Measurements from ENCODE around the gene GNB1. TPM values are rescaled to one million over a fixed set of nuclear protein-coding genes. Genes with fewer than 3 reads are reported as not detected.

The GNB1 gene
- total and polyA plus RNA-seq, 2 of the 4 experiments (the other 2 are of a cell fraction), result 73.5 to 371 TPM

GRCh38 chr1:1893291-1893985 is 2.6 kb upstream of the GNB1 start:
- H3K14ac ChIP-seq (replicated peaks; ENCODE audit: low read depth, low read length), result no peak overlapping the region
- no peak overlapping the region for H3K9ac ChIP-seq (ENCODE audit: low read depth, low read length)
- H3K36me3 ChIP-seq (ENCODE audit: control insufficient read depth, insufficient read depth, low read length), result no peaks in the 10 kb centered on the region
- no peak overlapping the region for H3K4me3 ChIP-seq (ENCODE audit: insufficient read depth, low read depth, low read length)
- no peak overlapping the region for H4K5ac ChIP-seq (ENCODE audit: low read depth, low read length)
- peak overlapping the region; percentile 47 for H2AK9ac ChIP-seq (replicated peaks; ENCODE audit: low read depth, low read length, poor library complexity)
- no peaks in the 10 kb centered on the region for H3K9me3 ChIP-seq (ENCODE audit: control insufficient read depth, insufficient read depth, low read length)
- no peak overlapping the region for H3K27ac ChIP-seq (ENCODE audit: insufficient read depth, low read length)
- TF ChIP-seq MXI1 (IDR thresholded peaks at IDR 0.05; ENCODE audit: borderline replicate concordance, low read depth, low read length), result no peak
- TF ChIP-seq, protein P1, sequence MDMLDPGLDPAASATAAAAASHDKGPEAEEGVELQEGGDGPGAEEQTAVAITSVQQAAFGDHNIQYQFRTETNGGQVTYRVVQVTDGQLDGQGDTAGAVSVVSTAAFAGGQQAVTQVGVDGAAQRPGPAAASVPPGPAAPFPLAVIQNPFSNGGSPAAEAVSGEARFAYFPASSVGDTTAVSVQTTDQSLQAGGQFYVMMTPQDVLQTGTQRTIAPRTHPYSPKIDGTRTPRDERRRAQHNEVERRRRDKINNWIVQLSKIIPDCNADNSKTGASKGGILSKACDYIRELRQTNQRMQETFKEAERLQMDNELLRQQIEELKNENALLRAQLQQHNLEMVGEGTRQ (IDR thresholded peaks at IDR 0.05; ENCODE audit: low read depth, low read length), result no peak
- TF ChIP-seq NFE2L2 (IDR thresholded peaks at IDR 0.05; ENCODE audit: low read depth, low read length), result no peak
- TF ChIP-seq CTCF (conservative IDR thresholded peaks at IDR 0.05; ENCODE audit: low read depth, low read length), result no peak
- no peak for TF ChIP-seq POLR2A (IDR thresholded peaks at IDR 0.05; ENCODE audit: low read depth, low read length)
- no peak for TF ChIP-seq CHD1 (IDR thresholded peaks at IDR 0.05; ENCODE audit: low read depth, low read length)
- TF ChIP-seq RFX5 (IDR thresholded peaks at IDR 0.05; ENCODE audit: low read depth, low read length), result no peak
- no peak for TF ChIP-seq SMC3 (IDR thresholded peaks at IDR 0.05; ENCODE audit: low read depth, low read length)
- TF ChIP-seq RAD21 (IDR thresholded peaks at IDR 0.05; ENCODE audit: low read length), result no peak
- no peak for TF ChIP-seq MAZ (IDR thresholded peaks at IDR 0.05; ENCODE audit: borderline replicate concordance, low read depth, low read length)
- TF ChIP-seq, protein P2, sequence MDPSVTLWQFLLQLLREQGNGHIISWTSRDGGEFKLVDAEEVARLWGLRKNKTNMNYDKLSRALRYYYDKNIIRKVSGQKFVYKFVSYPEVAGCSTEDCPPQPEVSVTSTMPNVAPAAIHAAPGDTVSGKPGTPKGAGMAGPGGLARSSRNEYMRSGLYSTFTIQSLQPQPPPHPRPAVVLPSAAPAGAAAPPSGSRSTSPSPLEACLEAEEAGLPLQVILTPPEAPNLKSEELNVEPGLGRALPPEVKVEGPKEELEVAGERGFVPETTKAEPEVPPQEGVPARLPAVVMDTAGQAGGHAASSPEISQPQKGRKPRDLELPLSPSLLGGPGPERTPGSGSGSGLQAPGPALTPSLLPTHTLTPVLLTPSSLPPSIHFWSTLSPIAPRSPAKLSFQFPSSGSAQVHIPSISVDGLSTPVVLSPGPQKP (IDR thresholded peaks at IDR 0.05; ENCODE audit: borderline replicate concordance, low read depth, low read length), result no peak
- no peak for TF ChIP-seq MAFK (IDR thresholded peaks at IDR 0.05; ENCODE audit: low read depth, low read length)
- TF ChIP-seq CEBPB (IDR thresholded peaks at IDR 0.05; ENCODE audit: low read depth, low read length), result no peak
- no peak for TF ChIP-seq FOS (IDR thresholded peaks at IDR 0.05; ENCODE audit: low read depth, low read length)
- no peak for TF ChIP-seq BHLHE40 (IDR thresholded peaks at IDR 0.05; ENCODE audit: low read depth, low read length)
- intact Hi-C loops (cut with micrococcal nuclease) (no loop called here), in situ Hi-C loops (cut with MboI; ENCODE audit: low sequenced_read_pairs) (no loop called here), dilution Hi-C loops (cut with HindIII; ENCODE audit: low sequenced_read_pairs, unreplicated experiment) (no loop called here)
- peak overlapping the region; percentile 35; the same call in 1 of the 2 replicates for H2AK5ac ChIP-seq (ENCODE audit: low read depth, low read length)
- peaks cover 13 to 18% of the 10 kb centered on the region in 2 experiments for H3K79me1 ChIP-seq (ENCODE audit: low read depth in 1 of 2, low read length in 2 of 2)
- H3K9me1 ChIP-seq (ENCODE audit: insufficient read depth, low read length), result peaks cover 2% of the 10 kb centered on the region
- H3K4me1 ChIP-seq (ENCODE audit: control insufficient read depth, insufficient read depth, low read length), result peaks cover 10% of the 10 kb centered on the region
- H2AFZ ChIP-seq (replicated peaks; ENCODE audit: low read length, poor library complexity), result no peak overlapping the region
- DNase-seq (no peak), ATAC-seq (ENCODE audit: low read depth) (no peak)
- no peak overlapping the region for H3K18ac ChIP-seq (ENCODE audit: low read depth, low read length)
- no peak overlapping the region for H3K4ac ChIP-seq (ENCODE audit: low read depth, low read length)
- WGBS, 2 experiments (ENCODE audit: extremely low coverage in 2 of 2, insufficient read length in 1 of 2), result 85% methylated on average over 8 of the region's 19 CpGs; no CpG with 5 or more reads in 1 of the 2 experiments
- peaks cover 16% of the 10 kb centered on the region for H4K20me1 ChIP-seq (ENCODE audit: insufficient read depth, low read length)
- H3K27me3 ChIP-seq (ENCODE audit: control insufficient read depth, insufficient read depth, low read length), result no peaks in the 10 kb centered on the region
- no peak overlapping the region for H2BK15ac ChIP-seq (ENCODE audit: low read depth, low read length)
- no peak overlapping the region for H3K56ac ChIP-seq (ENCODE audit: extremely low read depth, insufficient read depth, low read length)
- no peak overlapping the region for H2BK120ac ChIP-seq (ENCODE audit: low read depth, low read length)
- H3K4me2 ChIP-seq (ENCODE audit: low read depth, low read length), result no peak overlapping the region
- H3K23ac ChIP-seq (ENCODE audit: low read depth, low read length), result no peak overlapping the region
- ChIA-PET POLR2A (ENCODE audit: unreplicated experiment) (no interaction called here), CTCF (no interaction called here)
- H2BK20ac ChIP-seq (ENCODE audit: low read depth, low read length), result no peak overlapping the region
- BruUV-seq (replicated peaks), result no TSS peak
- no peak overlapping the region for H4K91ac ChIP-seq (ENCODE audit: insufficient read depth, low read depth, low read length)
- no peak overlapping the region for H2BK5ac ChIP-seq (ENCODE audit: low read depth, low read length, poor library complexity, severe bottlenecking)
- H4K8ac ChIP-seq (ENCODE audit: low read depth in 2 of 2, low read length in 2 of 2), result no peak overlapping the region

Measured in IMR-90 (cell line).